Fibroblast of skin of left quadriceps (primary cell): ENCODE measurements around the gene PSG5.
"Not testable (repeated sequence)": the region's sequence is repeated elsewhere in the genome, so short reads cannot be mapped to it uniquely, and the experiment has no call there.

ENCODE experiments used
- DNase-seq, 2 experiments: peaks; one replicate each; pipeline ENCODE4 v3.0.0-alpha.2; 2013; ENCODE audit warnings: low read depth in 2 of 2

The PSG5 gene

GRCh38 chr19:43186311-43186935 is at the start of gene PSG5:
Gene PSG5 (minus strand): TSS chr19:43186536. CDS start chr19:43186405, 131 bp downstream.
- not testable (repeated sequence) for DNase-seq

- not testable (repeated sequence) for DNase-seq
Observed at GRCh38 chr19:43235686-43236085, 49.4 kb upstream of the PSG5 start.

GRCh38 chr19:43229315-43229714 is 43.0 kb upstream of the PSG5 start:
- no peak for DNase-seq

GRCh38 chr19:43228730-43229129 is 42.4 kb upstream of the PSG5 start:
- not testable (repeated sequence) for DNase-seq

GRCh38 chr19:43226986-43227385 is 40.6 kb upstream of the PSG5 start:
- not testable (repeated sequence) for DNase-seq

- DNase-seq, result no peak
Observed at GRCh38 chr19:43224855-43225253, 38.5 kb upstream of the PSG5 start.

GRCh38 chr19:43224201-43224854 is 38.0 kb upstream of the PSG5 start:
- not testable (repeated sequence) for DNase-seq

- DNase-seq, result not testable (repeated sequence)
Observed at GRCh38 chr19:43221891-43222290, 35.6 kb upstream of the PSG5 start.

GRCh38 chr19:43219136-43219535 is 32.8 kb upstream of the PSG5 start:
- DNase-seq, result not testable (repeated sequence)

GRCh38 chr19:43215881-43216280 is 29.5 kb upstream of the PSG5 start:
- DNase-seq, result not testable (repeated sequence)

GRCh38 chr19:43207991-43208390 is 21.7 kb upstream of the PSG5 start:
- no peak for DNase-seq

GRCh38 chr19:43207174-43207573 is 20.8 kb upstream of the PSG5 start:
- not testable (repeated sequence) for DNase-seq

GRCh38 chr19:43205471-43206105 is 19.3 kb upstream of the PSG5 start, which contains the start of gene PSG4:
Gene PSG4 (minus strand): TSS chr19:43205638. CDS start chr19:43205536, 102 bp downstream.
- not testable (repeated sequence) for DNase-seq

GRCh38 chr19:43203611-43204010 is 17.3 kb upstream of the PSG5 start:
- not testable (repeated sequence) for DNase-seq

- not testable (repeated sequence) for DNase-seq
Observed at GRCh38 chr19:43201891-43202290, 15.6 kb upstream of the PSG5 start.

GRCh38 chr19:43201337-43201801 is 15.0 kb upstream of the PSG5 start:
- peak; percentile 27 to 36 for DNase-seq

- not testable (repeated sequence) for DNase-seq
Observed at GRCh38 chr19:43198686-43199419, 12.5 kb upstream of the PSG5 start.

- not testable (repeated sequence) for DNase-seq
Observed at GRCh38 chr19:43197666-43198397, 11.5 kb upstream of the PSG5 start.

GRCh38 chr19:43194397-43194796 is 8.1 kb upstream of the PSG5 start:
- DNase-seq, result not testable (repeated sequence)

GRCh38 chr19:43192381-43193155 is 6.2 kb upstream of the PSG5 start:
- DNase-seq, result not testable (repeated sequence)
